ENCODE results near the gene AP1G1. TPM values are rescaled to one million over a fixed set of nuclear protein-coding genes. Genes with fewer than 3 reads are reported as not detected.

The AP1G1 gene
- polyA plus RNA-seq, 1 of the 3 experiments (the other 2 are of a cell fraction) = 23.8 TPM

GRCh38 chr16:71840052-71840451 is 31.4 kb upstream of the AP1G1 start:
- Histone ChIP-seq H3K4me3 (ENCODE audit: low read depth in 2 of 2, low read length in 1 of 2) (no peak overlapping the region), H3K79me2 (ENCODE audit: insufficient read depth) (no peaks in the 10 kb centered on the region), H3K27ac (ENCODE audit: low read depth in 2 of 2, low read length in 1 of 2) (no peak overlapping the region), H2AFZ (ENCODE audit: low read depth) (no peak overlapping the region), H3F3A (replicated peaks; ENCODE audit: insufficient read depth) (peaks cover 14% of the 10 kb centered on the region), H3K4me2 (no peak overlapping the region), H3K9me3 (no peaks in the 10 kb centered on the region), H3K9me2 (no peaks in the 10 kb centered on the region), H3K9ac (no peak overlapping the region), H3K36me3 (replicated peaks in 1 of 2; ENCODE audit: control insufficient read depth in 1 of 2, insufficient read depth in 2 of 2, low read length in 1 of 2) (no peaks in the 10 kb centered on the region), H4K20me1 (ENCODE audit: insufficient read depth) (no peaks in the 10 kb centered on the region), H3K27me3 (ENCODE audit: insufficient read depth) (no peaks in the 10 kb centered on the region), H3K4me1 (ENCODE audit: control insufficient read depth in 1 of 2, insufficient read depth in 2 of 2, low read depth in 1 of 2, low read length in 1 of 2) (no peaks in the 10 kb centered on the region)
- 45% methylated on average over 7 of the region's 7 CpGs for WGBS (ENCODE audit: low lambda C conversion rate)
- ChIA-PET POLR2A (no interaction called here), CTCF (interaction anchor here (1.0 kb wide), 1 partner anchor 44 kb away, joined by 3 read pairs; the partner anchor contains the start of gene ZNF821)
- DNase-seq = no peak
- TF ChIP-seq USF2 (IDR thresholded peaks at IDR 0.05; ENCODE audit: borderline replicate concordance, low read depth, low read length) = no peak
- TF ChIP-seq MXI1 (IDR thresholded peaks at IDR 0.05; ENCODE audit: low read depth, low read length) = no peak
- no peak for TF ChIP-seq ZBTB33 (IDR thresholded peaks at IDR 0.05; ENCODE audit: borderline replicate concordance, low read depth)
- TF ChIP-seq REST (IDR thresholded peaks at IDR 0.05; ENCODE audit: low read depth, low read length) = no peak
- TF ChIP-seq SMC3 (IDR thresholded peaks at IDR 0.05; ENCODE audit: low read depth, low read length) = no peak
- TF ChIP-seq CTCF (IDR thresholded peaks at IDR 0.05) = no peak
- no peak for TF ChIP-seq NRF1 (IDR thresholded peaks at IDR 0.05; ENCODE audit: low read depth, low read length)
- TF ChIP-seq MAX (IDR thresholded peaks at IDR 0.05; ENCODE audit: low read depth) = no peak
- TF ChIP-seq RAD21 (IDR thresholded peaks at IDR 0.05; ENCODE audit: low read length) = no peak
- TF ChIP-seq USF1 (IDR thresholded peaks at IDR 0.05; ENCODE audit: borderline replicate concordance, low read depth) = no peak

All from SK-N-SH (cell line).